ENCODE data around the gene PCDHB5.
"Not testable (repeated sequence)": the region's sequence is repeated elsewhere in the genome, so short reads cannot be mapped to it uniquely, and the experiment has no call there.

GRCh38 chr5:141096586-141096985 lies 38.4 kb upstream of the PCDHB5 start:
- TF ChIP-seq CTCF, POLR2A (IDR thresholded peaks at IDR 0.05): not testable (repeated sequence)
